LNCaP clone FGC (cell line): Measurements from ENCODE around the gene PTCD2.
A peak's percentile ranks its signal among the peaks of the same experiment; 100 is the strongest.
"Not testable (repeated sequence)": the region's sequence is repeated elsewhere in the genome, so short reads cannot be mapped to it uniquely, and the experiment has no call there.

Experiments used
- DNase-seq: peaks from one replicate; pipeline ENCODE4 v3.0.0-alpha.2; 2011; ENCODE audit warnings: low read depth
- H3K4me3 ChIP-seq: 2 replicates; pipeline ENCODE4 v1.5.1; 2011; ENCODE audit warnings: mild to moderate bottlenecking, low read depth, low read length, control low read depth
- CTCF ChIP-seq: IDR thresholded peaks from 2 replicates; pipeline ENCODE4 v1.5.1; 2012; ENCODE audit warnings: mild to moderate bottlenecking; ENCODE audit not compliant: control insufficient read depth, insufficient read depth; ENCODE audit errors: extremely low read depth

The PTCD2 gene

GRCh38 chr5:72307573-72307967, 12.6 kb upstream of the PTCD2 start:
- DNase-seq = no peak
- no peak for TF ChIP-seq CTCF
- peak overlapping the region; percentile 65 for H3K4me3 ChIP-seq

GRCh38 chr5:72307968-72308852, 12.0 kb upstream of the PTCD2 start:
- peak; percentile 94 for DNase-seq

GRCh38 chr5:72308853-72309191, 11.4 kb upstream of the PTCD2 start:
- no peak for DNase-seq
- no peak for TF ChIP-seq CTCF
- H3K4me3 ChIP-seq = no peak overlapping the region

More at GRCh38 chr5:72307968-72308852, 12.0 kb upstream of the PTCD2 start:
- H3K4me3 ChIP-seq = peak overlapping the region; percentile 65
- TF ChIP-seq CTCF = peak; percentile 94

GRCh38 chr5:72313141-72313540, 7.0 kb upstream of the PTCD2 start:
- no peak for DNase-seq
- no peak for TF ChIP-seq CTCF
- no peak overlapping the region for H3K4me3 ChIP-seq

- TF ChIP-seq CTCF = 0 out of 2 replicates have a peak, but pooled peaks have one; percentile 10
- no peak overlapping the region for H3K4me3 ChIP-seq
- peak; percentile 68 for DNase-seq
Measured at GRCh38 chr5:72314571-72315172, 5.5 kb upstream of the PTCD2 start.

- peak overlapping the region; percentile 81 for H3K4me3 ChIP-seq
- not testable (repeated sequence) for DNase-seq
Measured at GRCh38 chr5:72319435-72319975, 668 bp upstream of the PTCD2 start.

- DNase-seq = no peak
- H3K4me3 ChIP-seq = no peak overlapping the region
- no peak for TF ChIP-seq CTCF
Measured at GRCh38 chr5:72324189-72324825, 4.1 kb downstream of the PTCD2 start.
